A673 (cell line): ENCODE measurements around the gene MKI67. TPM values are rescaled to one million over a fixed set of nuclear protein-coding genes. Genes with fewer than 3 reads are reported as not detected.

Experiments used
- BruUV-seq: library from RNA; stranded (reverse); fragments of 400-500 nt; replicated peaks from 2 replicates; lab custom pipeline; 2021; lab: Mats Ljungman, UMichigan
- CTCF ChIA-PET: fragments of 300-600 bp; sonication (Branson Sonifier 250); formaldehyde crosslinking; loops from one replicate; lab custom pipeline; 2022; ENCODE audit warnings: antibody characterized with exemption; lab: Charles Lee
- POLR2A ChIA-PET: fragments of 300-600 bp; sonication (Branson Sonifier 250); formaldehyde crosslinking; loops from one replicate; lab custom pipeline; 2022; ENCODE audit warnings: antibody characterized with exemption; ENCODE audit not compliant: low non-redundant PET; lab: Charles Lee
- DNase-seq: peaks from one replicate; pipeline ENCODE4 v3.0.0-alpha.2; 2015; ENCODE audit warnings: low spot score
- H3K27ac ChIP-seq: fragments of 200-600 bp; sonication (generic); 2 replicates; pipeline ENCODE4 v1.5.1; 2016; ENCODE audit warnings: mixed run types, low read depth, mild to moderate bottlenecking, mixed read lengths, antibody characterized with exemption, low read length; ENCODE audit not compliant: poor library complexity, severe bottlenecking
- H3K27me3 ChIP-seq: fragments of 200-600 bp; sonication (generic); replicated peaks from 2 replicates; pipeline ENCODE4 v1.6.1; 2017; ENCODE audit warnings: mixed run types, low read depth, mild to moderate bottlenecking, mixed read lengths, antibody characterized with exemption, low read length; ENCODE audit not compliant: insufficient read depth, poor library complexity
- H3K36me3 ChIP-seq: fragments of 200-600 bp; sonication (generic); 2 replicates; pipeline ENCODE4 v1.6.1; 2016; ENCODE audit warnings: mixed run types, mild to moderate bottlenecking, mixed read lengths, antibody characterized with exemption, low read length; ENCODE audit not compliant: insufficient read depth, poor library complexity, severe bottlenecking
- H3K4me1 ChIP-seq: fragments of 200-600 bp; sonication (generic); 2 replicates; pipeline ENCODE4 v1.6.1; 2017; ENCODE audit warnings: mixed run types, mild to moderate bottlenecking, mixed read lengths, antibody characterized with exemption, low read length; ENCODE audit not compliant: insufficient read depth, poor library complexity, severe bottlenecking
- H3K4me3 ChIP-seq: fragments of 200-600 bp; sonication (generic); 2 replicates; pipeline ENCODE4 v1.5.1; 2016; ENCODE audit warnings: low read depth, mixed run types, mild to moderate bottlenecking, mixed read lengths, low read length; ENCODE audit not compliant: poor library complexity, severe bottlenecking
- H3K9me3 ChIP-seq: fragments of 200-600 bp; sonication (generic); 2 replicates; pipeline ENCODE4 v1.6.1; 2016; ENCODE audit warnings: mixed run types, low read depth, mild to moderate bottlenecking, mixed read lengths, antibody characterized with exemption, low read length; ENCODE audit not compliant: poor library complexity, severe bottlenecking
- EZH2 ChIP-seq: fragments of 200-600 bp; sonication (generic); IDR thresholded peaks from 2 replicates; pipeline ENCODE4 v1.6.1; 2017; ENCODE audit warnings: borderline replicate concordance, low read depth, mild to moderate bottlenecking, mixed read lengths, antibody characterized with exemption, low read length; ENCODE audit not compliant: poor library complexity, severe bottlenecking
- intact Hi-C: fragments of 100-400 bp; cut with micrococcal nuclease; formaldehyde crosslinking; loops from one replicate; pipeline ENCODE4 v1.10.0; 2022; ENCODE audit not compliant: unreplicated experiment
- total RNA-seq: library from RNA; stranded (reverse); gene quantifications from 2 replicates; pipeline ENCODE4 v1.2.3, GENCODE V29; 2021
- TF ChIP-seq, protein P1 (sequence below): fragments of 300-800, 200-600 bp; sonication (generic); conservative IDR thresholded peaks from 2 replicates; pipeline ENCODE4 v1.5.1; 2017; ENCODE audit warnings: low read depth, mild to moderate bottlenecking, antibody characterized with exemption, low read length, moderate library complexity, mixed read lengths

The MKI67 gene
- total RNA-seq, 1 experiment from 2014 or later = 249 TPM

DNA sequence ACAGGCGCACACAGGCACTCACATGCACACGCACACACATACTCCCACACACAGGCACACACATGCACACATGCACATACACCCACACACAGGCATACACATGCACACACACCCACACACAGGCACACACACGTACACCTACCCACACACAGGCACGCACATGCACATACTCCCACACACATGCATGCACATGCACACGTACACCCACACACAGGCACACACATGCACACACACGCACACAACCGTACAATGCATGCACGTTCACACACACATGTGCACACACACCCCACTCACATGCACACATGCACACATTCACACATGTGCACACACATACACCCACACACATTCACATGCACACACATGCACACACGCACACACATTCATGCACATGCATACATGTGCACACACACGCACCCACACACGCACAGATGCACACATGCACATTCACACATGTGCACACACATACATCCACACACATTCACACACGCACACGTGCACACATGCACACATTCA lies 59.3 kb downstream of the MKI67 start:
- BruUV-seq = no TSS peak
- Histone ChIP-seq H3K4me3 (no peak overlapping the region), H3K4me1 (peaks cover 20% of the 10 kb centered on the region), H3K36me3 (no peaks in the 10 kb centered on the region), H3K9me3 (no peaks in the 10 kb centered on the region), H3K27me3 (no peaks in the 10 kb centered on the region), H3K27ac (no peak overlapping the region)
- DNase-seq = no peak
- CTCF ChIA-PET = no interaction called here
- POLR2A ChIA-PET = no interaction called here
- intact Hi-C loops = loop anchor here (5.0 kb wide), 1 partner anchor 215 kb away; no protein-coding TSS in a partner anchor
- TF ChIP-seq EZH2 = no peak
- TF ChIP-seq, protein P1, sequence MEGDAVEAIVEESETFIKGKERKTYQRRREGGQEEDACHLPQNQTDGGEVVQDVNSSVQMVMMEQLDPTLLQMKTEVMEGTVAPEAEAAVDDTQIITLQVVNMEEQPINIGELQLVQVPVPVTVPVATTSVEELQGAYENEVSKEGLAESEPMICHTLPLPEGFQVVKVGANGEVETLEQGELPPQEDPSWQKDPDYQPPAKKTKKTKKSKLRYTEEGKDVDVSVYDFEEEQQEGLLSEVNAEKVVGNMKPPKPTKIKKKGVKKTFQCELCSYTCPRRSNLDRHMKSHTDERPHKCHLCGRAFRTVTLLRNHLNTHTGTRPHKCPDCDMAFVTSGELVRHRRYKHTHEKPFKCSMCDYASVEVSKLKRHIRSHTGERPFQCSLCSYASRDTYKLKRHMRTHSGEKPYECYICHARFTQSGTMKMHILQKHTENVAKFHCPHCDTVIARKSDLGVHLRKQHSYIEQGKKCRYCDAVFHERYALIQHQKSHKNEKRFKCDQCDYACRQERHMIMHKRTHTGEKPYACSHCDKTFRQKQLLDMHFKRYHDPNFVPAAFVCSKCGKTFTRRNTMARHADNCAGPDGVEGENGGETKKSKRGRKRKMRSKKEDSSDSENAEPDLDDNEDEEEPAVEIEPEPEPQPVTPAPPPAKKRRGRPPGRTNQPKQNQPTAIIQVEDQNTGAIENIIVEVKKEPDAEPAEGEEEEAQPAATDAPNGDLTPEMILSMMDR = no peak

DNA sequence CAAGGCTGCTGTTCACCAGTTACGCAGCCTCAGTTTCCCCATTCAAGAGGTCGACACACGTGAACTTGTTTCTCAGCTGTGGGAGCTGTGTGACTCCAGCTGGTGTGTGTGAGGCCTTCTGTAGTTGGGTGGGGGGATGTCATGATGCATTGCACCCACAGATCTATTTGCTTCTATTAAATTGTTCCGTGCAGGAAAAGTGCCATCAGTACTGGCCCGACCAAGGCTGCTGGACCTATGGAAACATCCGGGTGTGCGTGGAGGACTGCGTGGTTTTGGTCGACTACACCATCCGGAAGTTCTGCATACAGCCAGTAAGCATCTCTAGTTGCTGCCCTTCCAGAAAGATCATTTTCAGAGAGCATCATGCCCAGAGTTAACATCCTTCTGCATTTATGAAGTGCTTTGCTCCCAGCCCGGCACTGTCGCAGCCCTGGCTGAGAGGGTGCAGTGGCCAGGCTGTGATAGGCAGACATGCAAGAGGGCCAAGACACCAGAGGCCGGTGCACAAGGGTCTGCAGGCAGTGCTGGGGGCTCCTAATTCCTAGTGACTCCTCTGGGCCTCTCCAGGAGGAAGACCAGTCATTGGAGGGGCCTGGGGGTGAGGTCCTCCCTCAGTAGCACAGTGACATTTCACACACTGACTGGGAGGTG lies 60.2 kb downstream of the MKI67 start:
- H3K27me3 ChIP-seq = no peaks in the 10 kb centered on the region
- intact Hi-C loops = loop anchor here (5.0 kb wide), 1 partner anchor 214 kb away; no protein-coding TSS in a partner anchor
- peaks cover 20% of the 10 kb centered on the region for H3K4me1 ChIP-seq
- H3K4me3 ChIP-seq = no peak overlapping the region
- POLR2A ChIA-PET = no interaction called here
- DNase-seq = no peak
- no peaks in the 10 kb centered on the region for H3K36me3 ChIP-seq
- CTCF ChIA-PET = no interaction called here
- H3K27ac ChIP-seq = no peak overlapping the region
- no peak for TF ChIP-seq EZH2
- TF ChIP-seq, protein P1 = no peak
- BruUV-seq = no TSS peak
- H3K9me3 ChIP-seq = no peaks in the 10 kb centered on the region

DNA sequence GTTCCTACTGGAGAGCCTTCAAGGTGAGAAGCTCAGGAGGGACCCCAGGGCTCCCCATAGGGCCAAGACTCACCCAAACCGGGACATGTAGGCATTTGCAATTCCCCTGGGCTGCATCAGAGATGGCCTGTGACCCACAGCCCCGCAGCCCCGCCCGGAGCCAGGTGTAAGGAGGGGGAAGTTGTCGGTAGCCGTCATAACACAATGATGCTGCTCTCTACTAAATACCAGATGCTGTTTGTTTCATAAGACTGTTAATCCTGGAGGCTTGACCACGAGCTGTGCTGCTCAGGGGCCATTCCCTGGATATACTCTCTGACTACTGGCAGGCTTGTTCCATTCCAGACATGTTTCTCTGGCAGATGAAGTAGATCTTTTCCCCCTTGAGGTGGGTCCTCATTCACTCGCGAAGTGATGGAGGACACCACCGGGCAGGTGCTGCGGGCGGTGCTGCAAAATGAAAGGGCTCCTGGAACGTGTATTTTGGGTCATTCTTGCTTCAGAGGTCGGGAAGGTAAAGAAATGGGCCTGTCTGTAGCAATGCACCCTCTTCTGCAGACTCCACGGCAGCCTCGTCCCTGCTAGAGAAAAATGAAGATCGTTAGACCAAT lies 61.1 kb downstream of the MKI67 start:
- H3K9me3 ChIP-seq = no peaks in the 10 kb centered on the region
- ChIA-PET POLR2A (no interaction called here), CTCF (no interaction called here)
- peaks cover 20% of the 10 kb centered on the region for H3K4me1 ChIP-seq
- BruUV-seq = no TSS peak
- H3K4me3 ChIP-seq = no peak overlapping the region
- H3K36me3 ChIP-seq = no peaks in the 10 kb centered on the region
- no peaks in the 10 kb centered on the region for H3K27me3 ChIP-seq
- TF ChIP-seq, protein P1 = no peak
- H3K27ac ChIP-seq = no peak overlapping the region
- no peak for DNase-seq
- intact Hi-C loops = loop anchor here (5.0 kb wide), 1 partner anchor 213 kb away; no protein-coding TSS in a partner anchor
